Left renal cortex interstitium (tissue), 4 donors: Measurements from ENCODE around the gene OLAH. TPM values are rescaled to one million over a fixed set of nuclear protein-coding genes. Genes with fewer than 3 reads are reported as not detected.
"Not testable (repeated sequence)": the region's sequence is repeated elsewhere in the genome, so short reads cannot be mapped to it uniquely, and the experiment has no call there.

Source experiments
- DNase-seq, 4 donors: peaks; one replicate each; pipeline ENCODE4 v3.0.0-alpha.2; 2013; ENCODE audit warnings: low read depth in 4 of 4, low spot score in 2 of 4, missing footprints in 1 of 4
- polyA plus RNA-seq, 4 donors: library from polyadenylated mRNA; unstranded; fragments of 120-200 nt; gene quantifications; one replicate each; pipeline ENCODE4 v1.2.1, GENCODE V29; 2013; ENCODE audit not compliant: insufficient read length in 4 of 4

The OLAH gene
- 1 to 10 TPM in 1 of 4 donors, under 1 TPM in 3; 0.55 to 1.0 (median 0.71) TPM for polyA plus RNA-seq

- DNase-seq = no peak
Observed at GRCh38 chr10:15043674-15044073, at the start of gene OLAH. OLAH (plus strand) TSS chr10:15043943; CDS start chr10:15047289, 3,346 bp downstream.

GRCh38 chr10:14995964-14996565, 47.7 kb upstream of the OLAH start:
- DNase-seq = peak in 1 of 4 donors; percentile 5

GRCh38 chr10:15013530-15013929, 30.2 kb upstream of the OLAH start:
- DNase-seq = not testable (repeated sequence)

GRCh38 chr10:15015451-15015850, 28.3 kb upstream of the OLAH start:
- DNase-seq = no peak

- not testable (repeated sequence) for DNase-seq
Observed at GRCh38 chr10:15020966-15021365, 22.8 kb upstream of the OLAH start.

- not testable (repeated sequence) for DNase-seq
Observed at GRCh38 chr10:15023079-15023478, 20.7 kb upstream of the OLAH start.

GRCh38 chr10:15024017-15025004, 19.4 kb upstream of the OLAH start:
- DNase-seq = not testable (repeated sequence)

- DNase-seq = not testable (repeated sequence)
Observed at GRCh38 chr10:15025040-15025439, 18.7 kb upstream of the OLAH start.

GRCh38 chr10:15027741-15028140, 16.0 kb upstream of the OLAH start:
- DNase-seq = no peak

- no peak for DNase-seq
Observed at GRCh38 chr10:15035385-15036301, 8.1 kb upstream of the OLAH start.

- no peak for DNase-seq
Observed at GRCh38 chr10:15037691-15038090, 6.1 kb upstream of the OLAH start.

- no peak for DNase-seq
Observed at GRCh38 chr10:15038416-15038815, 5.3 kb upstream of the OLAH start.

- DNase-seq = no peak
Observed at GRCh38 chr10:15045380-15045779, 1.6 kb downstream of the OLAH start.

- DNase-seq = peak; percentile 2 to 28 (median 22)
Observed at GRCh38 chr10:15046626-15047025, 2.9 kb downstream of the OLAH start.

GRCh38 chr10:15049533-15049932, 5.8 kb downstream of the OLAH start:
- DNase-seq = no peak

- no peak for DNase-seq
Observed at GRCh38 chr10:15052121-15052520, 8.4 kb downstream of the OLAH start.

- DNase-seq = no peak
Observed at GRCh38 chr10:15053061-15053460, 9.3 kb downstream of the OLAH start.

GRCh38 chr10:15058689-15059088, 14.9 kb downstream of the OLAH start:
- DNase-seq = no peak

GRCh38 chr10:15059914-15060313, 16.2 kb downstream of the OLAH start:
- DNase-seq = no peak

GRCh38 chr10:15060638-15061037, 16.9 kb downstream of the OLAH start:
- no peak for DNase-seq

- no peak for DNase-seq
Observed at GRCh38 chr10:15067154-15067553, 23.4 kb downstream of the OLAH start.
